EL (cell line): Measurements from ENCODE around the gene RCAN2.
"Not testable (repeated sequence)": the region's sequence is repeated elsewhere in the genome, so short reads cannot be mapped to it uniquely, and the experiment has no call there.

Source experiments
- DNase-seq: peaks from one replicate; pipeline ENCODE4 v3.0.0-alpha.2; 2016

The RCAN2 gene

GRCh38 chr6:46381579-46381978, 109.7 kb downstream of the RCAN2 start:
- DNase-seq: no peak

DNA sequence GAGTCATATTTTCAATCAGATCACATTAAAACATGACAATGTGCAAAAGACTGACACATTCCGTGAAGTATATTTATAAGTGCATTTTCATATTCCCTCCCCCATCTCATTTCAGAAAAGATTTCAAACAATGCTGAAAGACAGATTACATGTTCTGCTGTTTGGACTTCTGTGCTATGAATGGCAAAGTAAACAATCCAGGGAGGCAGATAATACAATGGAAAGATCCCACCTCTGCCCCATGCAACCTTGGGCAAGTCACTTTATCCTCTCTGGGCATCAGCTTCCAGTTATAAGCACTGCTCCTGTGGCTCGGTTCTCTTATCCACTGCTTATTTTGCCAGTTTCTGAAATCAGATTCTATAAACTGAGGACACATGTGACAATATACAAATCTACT, 110.2 kb downstream of the RCAN2 start:
- no peak for DNase-seq

- no peak for DNase-seq
Observed at GRCh38 chr6:46380152-46380807, 111.0 kb downstream of the RCAN2 start.

DNA sequence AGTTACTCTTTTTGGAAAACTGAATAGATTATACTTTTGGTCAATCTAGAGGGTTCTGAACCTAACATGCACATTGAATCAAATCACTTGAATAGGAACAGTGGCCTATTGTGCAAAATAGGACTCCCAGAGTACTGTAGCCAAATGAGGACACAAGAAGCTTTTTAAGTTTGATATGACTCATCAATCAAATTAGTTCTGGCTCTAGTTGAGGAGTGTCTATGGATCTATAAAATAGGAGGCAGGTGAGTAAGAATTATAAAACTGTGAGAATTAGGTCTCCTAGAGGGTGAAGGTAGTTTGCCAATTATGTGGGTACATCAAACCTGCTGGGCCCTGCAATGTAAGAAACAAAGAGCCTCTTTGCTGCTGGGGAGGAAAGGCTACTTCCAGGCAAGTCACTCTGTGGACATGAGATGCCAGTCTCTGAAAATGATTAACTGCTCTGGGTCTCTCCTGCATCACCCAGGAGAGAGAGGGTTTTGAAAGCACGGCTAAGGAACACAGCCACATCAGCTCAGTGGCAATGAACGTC, 112.3 kb downstream of the RCAN2 start:
- no peak for DNase-seq

DNA sequence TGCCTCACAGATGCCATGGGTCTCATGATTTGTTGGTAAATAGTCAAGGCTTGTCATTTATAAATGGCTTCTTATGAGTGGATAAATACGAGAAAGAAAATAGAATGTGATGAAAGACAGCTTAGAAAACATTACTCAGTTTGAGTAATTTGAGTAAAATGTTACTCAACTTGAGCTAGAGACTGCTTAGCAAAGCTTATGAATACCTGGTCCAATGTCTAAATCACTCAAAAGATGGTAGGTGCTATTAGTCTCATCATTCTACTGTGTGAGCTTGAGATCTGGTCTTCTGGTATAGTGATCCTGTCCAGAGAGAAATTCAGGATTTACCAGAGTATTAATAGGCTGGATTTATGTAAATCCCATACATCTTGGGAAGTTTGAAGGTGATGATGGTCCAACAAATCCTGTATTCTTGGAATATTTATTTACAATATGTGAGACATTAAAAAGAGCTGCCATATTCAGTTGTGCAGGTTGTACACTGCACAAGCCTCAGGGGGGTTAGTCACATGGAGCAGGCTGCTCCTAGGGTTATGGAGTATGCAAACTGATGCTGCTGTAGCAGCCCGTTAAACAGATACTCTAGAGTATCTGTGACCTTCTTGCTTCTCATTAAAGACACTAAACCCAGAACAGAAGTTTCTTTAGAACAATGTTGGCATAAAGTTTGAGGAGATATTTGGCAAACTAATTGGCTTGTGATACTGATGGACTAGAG, 112.9 kb downstream of the RCAN2 start:
- DNase-seq: no peak

GRCh38 chr6:46377209-46377608, 114.0 kb downstream of the RCAN2 start:
- no peak for DNase-seq

GRCh38 chr6:46376562-46377061, 114.6 kb downstream of the RCAN2 start:
- no peak for DNase-seq

DNA sequence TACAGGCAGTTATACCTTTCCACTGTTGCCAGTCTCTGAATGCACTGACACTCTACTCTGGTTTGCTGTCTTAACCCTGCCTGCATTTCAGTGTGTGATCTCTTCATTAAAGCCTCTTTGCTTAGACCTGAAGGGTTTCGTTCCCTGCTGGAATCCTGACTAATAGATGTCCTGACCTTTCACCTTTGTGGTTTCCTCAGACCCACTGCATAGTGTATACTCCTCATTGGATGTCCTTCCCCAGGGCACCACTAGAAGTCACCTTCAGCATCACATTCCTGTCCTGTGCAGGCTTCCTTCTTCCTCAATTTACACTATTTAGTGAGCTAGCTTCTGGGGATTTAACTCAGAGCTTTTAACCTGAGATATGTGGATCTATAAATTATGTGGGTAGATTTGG, 120.6 kb downstream of the RCAN2 start:
- peak; percentile 8 for DNase-seq

- no peak for DNase-seq
Observed at GRCh38 chr6:46368169-46368536, 123.1 kb downstream of the RCAN2 start.

GRCh38 chr6:46367354-46368168, 123.7 kb downstream of the RCAN2 start:
- no peak for DNase-seq

DNA sequence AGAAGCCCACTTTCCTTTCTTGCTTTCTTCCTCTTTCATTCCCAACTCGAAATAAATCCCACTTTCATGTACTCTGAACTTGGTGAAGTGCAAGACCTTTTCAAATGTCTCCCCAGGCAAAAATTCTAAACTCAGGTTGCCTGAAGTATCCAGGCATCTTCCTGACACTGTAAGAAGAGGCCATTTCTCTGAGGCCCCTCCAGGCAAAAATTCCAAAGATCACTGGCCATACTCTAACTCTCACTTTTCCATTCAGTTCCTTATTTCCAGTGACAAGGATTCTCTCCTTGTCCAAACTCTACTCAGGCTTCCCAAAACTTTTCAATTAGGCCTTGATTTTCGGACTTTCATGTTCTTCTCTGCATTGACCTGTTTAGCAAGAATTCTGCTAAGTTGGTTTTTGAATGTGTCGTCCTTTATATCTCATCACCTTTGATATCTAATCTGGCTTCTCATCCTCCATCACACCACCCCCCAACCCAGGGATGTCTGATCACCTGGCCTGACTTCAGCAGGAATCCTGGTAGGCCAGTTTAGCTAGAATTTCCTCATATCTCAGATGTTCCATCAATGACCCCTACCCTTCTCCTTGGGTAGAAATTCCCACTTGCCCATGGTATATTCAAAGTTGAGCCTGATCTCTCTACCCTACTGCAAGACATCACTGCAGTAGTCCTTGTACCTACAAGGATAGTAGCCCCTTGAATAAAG, 124.9 kb downstream of the RCAN2 start:
- no peak for DNase-seq

DNA sequence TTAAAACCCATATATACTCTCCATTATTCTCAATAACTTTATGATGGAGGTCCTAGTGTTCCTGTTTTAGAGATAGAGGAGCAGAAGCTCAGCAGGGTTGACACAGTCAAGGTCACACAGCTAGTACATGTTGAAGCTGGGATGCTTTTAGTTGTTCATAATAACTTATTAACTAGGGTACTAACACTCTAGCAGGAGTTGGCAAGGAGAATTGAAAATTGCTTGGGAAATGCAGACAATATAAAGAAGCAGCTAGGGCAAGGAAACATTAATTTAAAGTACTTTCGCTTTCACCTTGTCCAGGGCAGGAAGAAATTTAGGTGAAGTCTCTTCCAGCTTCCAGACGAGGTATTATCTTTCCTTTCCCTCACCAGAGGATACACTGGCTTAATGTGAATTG, 133.7 kb downstream of the RCAN2 start:
- no peak for DNase-seq

GRCh38 chr6:46356543-46356942, 134.7 kb downstream of the RCAN2 start:
- DNase-seq: no peak

GRCh38 chr6:46353528-46353927, 137.7 kb downstream of the RCAN2 start:
- no peak for DNase-seq

DNA sequence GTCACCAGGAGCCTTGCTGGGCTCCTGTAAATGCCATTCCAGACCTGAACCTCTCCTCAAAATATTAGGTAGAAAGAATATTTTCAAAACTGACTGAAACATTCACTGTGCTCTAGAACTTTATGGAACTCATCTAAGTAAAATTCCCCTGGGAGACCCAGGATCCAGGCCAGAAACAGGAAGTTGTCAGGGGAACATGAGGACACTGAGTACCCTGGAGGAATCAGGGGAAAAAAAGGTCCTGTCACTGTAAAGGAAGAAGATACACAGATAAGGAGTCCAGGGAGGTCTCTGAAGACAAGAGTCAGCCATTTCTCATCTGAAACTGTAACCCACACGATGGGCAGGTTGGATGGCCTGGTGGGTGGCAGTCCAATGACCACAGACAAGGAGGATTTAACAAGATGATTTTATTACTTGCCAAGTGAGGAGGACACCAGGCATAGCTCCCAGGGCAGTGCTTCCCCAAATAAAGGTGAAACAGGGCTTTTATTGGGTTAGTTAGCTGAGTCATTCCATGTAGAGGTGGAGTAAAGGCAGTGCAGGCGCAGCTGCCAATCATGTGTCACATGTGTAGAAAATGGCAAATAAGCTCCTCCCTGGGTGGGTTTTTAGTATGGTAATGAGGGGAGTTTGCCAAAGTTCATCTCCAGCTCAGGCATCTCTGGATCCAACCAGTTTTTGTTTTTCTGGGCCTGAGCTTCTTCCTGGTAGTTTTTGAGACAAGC, 138.5 kb downstream of the RCAN2 start:
- no peak for DNase-seq

- DNase-seq: no peak
Observed at GRCh38 chr6:46350714-46351113, 140.5 kb downstream of the RCAN2 start.

DNA sequence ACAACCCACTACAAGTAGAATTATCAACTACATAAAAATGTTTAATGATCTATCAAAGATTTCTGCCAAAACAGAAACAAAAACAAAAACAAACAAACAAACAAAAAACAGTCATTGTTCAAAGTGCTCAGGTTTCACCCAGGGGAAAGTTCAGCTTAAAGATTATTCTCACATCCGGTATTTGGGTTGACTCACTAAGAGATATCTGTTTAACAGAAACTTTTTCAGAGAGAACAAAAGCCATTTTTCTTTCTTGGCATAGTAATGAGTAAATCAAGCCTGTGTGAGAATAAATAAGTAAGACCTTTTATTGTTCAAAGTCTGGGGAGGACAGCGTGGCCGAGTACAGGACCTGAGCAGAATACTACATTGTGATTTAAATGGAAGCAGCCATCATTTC, 143.6 kb downstream of the RCAN2 start:
- DNase-seq: no peak

DNA sequence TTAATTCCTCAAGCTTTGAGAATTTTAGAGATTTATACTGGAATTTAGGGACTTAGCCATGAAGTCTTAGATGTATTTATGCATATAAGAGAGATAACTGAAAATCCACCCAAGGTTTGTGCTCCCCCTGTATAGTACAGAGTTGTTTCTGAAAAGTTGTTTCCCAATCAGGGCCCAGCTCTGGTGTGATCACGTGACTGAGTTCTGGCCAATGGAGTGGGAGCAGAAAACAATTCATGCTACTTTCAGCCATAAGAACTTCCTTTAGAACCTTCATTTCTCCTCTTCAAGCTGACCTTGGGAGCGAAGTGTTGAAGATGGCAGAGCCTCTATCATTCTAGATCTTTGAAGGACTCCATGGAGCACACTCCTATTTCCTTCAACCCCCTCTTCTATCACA, 151.0 kb downstream of the RCAN2 start:
- DNase-seq: no peak

- DNase-seq: no peak
Observed at GRCh38 chr6:46338131-46338530, 153.1 kb downstream of the RCAN2 start.

- DNase-seq: no peak
Observed at GRCh38 chr6:46334442-46334841, 156.8 kb downstream of the RCAN2 start.

- DNase-seq: no peak
Observed at GRCh38 chr6:46333481-46333880, 157.8 kb downstream of the RCAN2 start.

DNA sequence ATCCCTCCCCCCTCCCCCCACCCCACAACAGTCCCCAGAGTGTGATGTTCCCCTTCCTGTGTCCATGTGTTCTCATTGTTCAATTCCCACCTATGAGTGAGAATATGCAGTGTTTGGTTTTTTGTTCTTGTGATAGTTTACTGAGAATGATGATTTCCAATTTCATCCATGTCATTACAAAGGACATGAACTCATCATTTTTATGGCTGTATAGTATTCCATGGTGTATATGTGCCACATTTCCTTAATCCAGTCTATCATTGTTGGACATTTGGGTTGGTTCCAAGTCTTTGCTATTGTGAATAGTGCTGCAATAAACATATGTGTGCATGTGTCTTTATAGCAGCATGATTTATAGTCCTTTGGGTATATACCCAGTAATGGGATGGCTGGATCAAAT, 158.8 kb downstream of the RCAN2 start:
- not testable (repeated sequence) for DNase-seq
